ENCODE results near the gene PCSK1N. TPM values are rescaled to one million over a fixed set of nuclear protein-coding genes. Genes with fewer than 3 reads are reported as not detected.

The PCSK1N gene
- polyA plus RNA-seq, 1 donor: 178 TPM

- Histone ChIP-seq H3K36me3 (ENCODE audit: control insufficient read depth, insufficient read depth, low read length) (no peaks in the 10 kb centered on the region), H3K9me3 (ENCODE audit: control insufficient read depth, low read depth, low read length) (no peaks in the 10 kb centered on the region), H3K4me3 (ENCODE audit: low read length) (no peak overlapping the region), H3K4me1 (ENCODE audit: control insufficient read depth, insufficient read depth, low read length) (peaks cover 11% of the 10 kb centered on the region), H3K27me3 (ENCODE audit: control insufficient read depth, insufficient read depth, low read length) (no peaks in the 10 kb centered on the region), H3K27ac (ENCODE audit: low read length) (no peak overlapping the region)
- 82% methylated on average over 3 of the region's 5 CpGs for WGBS (ENCODE audit: insufficient coverage, low lambda C conversion rate)
- no peak for DNase-seq
These were observed 44.9 kb downstream of the PCSK1N start for GRCh38 chrX:48790477-48790876.

GRCh38 chrX:48789366-48790220 lies 45.8 kb downstream of the PCSK1N start:
- H3K9me3 ChIP-seq (ENCODE audit: control insufficient read depth, low read depth, low read length): no peaks in the 10 kb centered on the region
- WGBS (ENCODE audit: insufficient coverage, low lambda C conversion rate): no CpG with 5 or more reads among the region's 7 CpGs
- no peaks in the 10 kb centered on the region for H3K27me3 ChIP-seq (ENCODE audit: control insufficient read depth, insufficient read depth, low read length)
- no peak for DNase-seq
- no peaks in the 10 kb centered on the region for H3K36me3 ChIP-seq (ENCODE audit: control insufficient read depth, insufficient read depth, low read length)
- H3K27ac ChIP-seq (ENCODE audit: low read length): no peak overlapping the region
- no peak overlapping the region for H3K4me3 ChIP-seq (ENCODE audit: low read length)
- H3K4me1 ChIP-seq (ENCODE audit: control insufficient read depth, insufficient read depth, low read length): peaks cover 3% of the 10 kb centered on the region

GRCh38 chrX:48787505-48788443 lies 47.6 kb downstream of the PCSK1N start:
- 85% methylated on average over 3 of the region's 17 CpGs for whole genome bisulfite sequencing (ENCODE audit: insufficient coverage, low lambda C conversion rate)
- Histone ChIP-seq H3K9me3 (ENCODE audit: control insufficient read depth, low read depth, low read length) (no peaks in the 10 kb centered on the region), H3K4me3 (ENCODE audit: low read length) (no peak overlapping the region), H3K36me3 (ENCODE audit: control insufficient read depth, insufficient read depth, low read length) (no peaks in the 10 kb centered on the region), H3K4me1 (ENCODE audit: control insufficient read depth, insufficient read depth, low read length) (no peaks in the 10 kb centered on the region), H3K27me3 (ENCODE audit: control insufficient read depth, insufficient read depth, low read length) (no peaks in the 10 kb centered on the region), H3K27ac (ENCODE audit: low read length) (no peak overlapping the region)
- DNase-seq: no peak

- H3K27me3 ChIP-seq (ENCODE audit: control insufficient read depth, insufficient read depth, low read length): no peaks in the 10 kb centered on the region
- H3K36me3 ChIP-seq (ENCODE audit: control insufficient read depth, insufficient read depth, low read length): no peaks in the 10 kb centered on the region
- WGBS (ENCODE audit: insufficient coverage, low lambda C conversion rate): 75% methylated on average over 1 of the region's 6 CpGs
- no peaks in the 10 kb centered on the region for H3K4me1 ChIP-seq (ENCODE audit: control insufficient read depth, insufficient read depth, low read length)
- H3K9me3 ChIP-seq (ENCODE audit: control insufficient read depth, low read depth, low read length): no peaks in the 10 kb centered on the region
- H3K4me3 ChIP-seq (ENCODE audit: low read length): no peak overlapping the region
- no peak overlapping the region for H3K27ac ChIP-seq (ENCODE audit: low read length)
- no peak for DNase-seq
These were observed 48.4 kb downstream of the PCSK1N start for GRCh38 chrX:48786825-48787504.

- Histone ChIP-seq H3K4me3 (ENCODE audit: low read length) (no peak within 1 kb of the TSS), H3K36me3 (ENCODE audit: control insufficient read depth, insufficient read depth, low read length) (no peaks in the 10 kb centered on the region), H3K4me1 (ENCODE audit: control insufficient read depth, insufficient read depth, low read length) (no peaks in the 10 kb centered on the region), H3K9me3 (ENCODE audit: control insufficient read depth, low read depth, low read length) (no peaks in the 10 kb centered on the region), H3K27me3 (ENCODE audit: control insufficient read depth, insufficient read depth, low read length) (no peaks in the 10 kb centered on the region), H3K27ac (ENCODE audit: low read length) (no peak within 1 kb of the TSS)
- WGBS (ENCODE audit: insufficient coverage, low lambda C conversion rate): no CpG with 5 or more reads among the region's 7 CpGs
- DNase-seq: no peak
These were observed 49.0 kb downstream of the PCSK1N start, which contains the start of gene GATA1 for GRCh38 chrX:48786341-48786800. Gene GATA1 (plus strand): TSS chrX:48786590. CDS start chrX:48791110, 4,520 bp downstream.

GRCh38 chrX:48785540-48786214 lies 49.7 kb downstream of the PCSK1N start:
- Histone ChIP-seq H3K4me1 (ENCODE audit: control insufficient read depth, insufficient read depth, low read length) (no peaks in the 10 kb centered on the region), H3K36me3 (ENCODE audit: control insufficient read depth, insufficient read depth, low read length) (no peaks in the 10 kb centered on the region), H3K27me3 (ENCODE audit: control insufficient read depth, insufficient read depth, low read length) (no peaks in the 10 kb centered on the region), H3K9me3 (ENCODE audit: control insufficient read depth, low read depth, low read length) (no peaks in the 10 kb centered on the region), H3K27ac (ENCODE audit: low read length) (no peak overlapping the region), H3K4me3 (ENCODE audit: low read length) (no peak overlapping the region)
- no peak for DNase-seq
- 84% methylated on average over 2 of the region's 16 CpGs for WGBS (ENCODE audit: insufficient coverage, low lambda C conversion rate)

GRCh38 chrX:48785186-48785539 lies 50.2 kb downstream of the PCSK1N start:
- no peak for DNase-seq
- Histone ChIP-seq H3K4me1 (ENCODE audit: control insufficient read depth, insufficient read depth, low read length) (no peaks in the 10 kb centered on the region), H3K36me3 (ENCODE audit: control insufficient read depth, insufficient read depth, low read length) (no peaks in the 10 kb centered on the region), H3K27me3 (ENCODE audit: control insufficient read depth, insufficient read depth, low read length) (no peaks in the 10 kb centered on the region), H3K9me3 (ENCODE audit: control insufficient read depth, low read depth, low read length) (no peaks in the 10 kb centered on the region), H3K27ac (ENCODE audit: low read length) (no peak overlapping the region), H3K4me3 (ENCODE audit: low read length) (no peak overlapping the region)
- WGBS (ENCODE audit: insufficient coverage, low lambda C conversion rate): no CpG with 5 or more reads among the region's 1 CpG

GRCh38 chrX:48784726-48785125 lies 50.7 kb downstream of the PCSK1N start:
- H3K27me3 ChIP-seq (ENCODE audit: control insufficient read depth, insufficient read depth, low read length): no peaks in the 10 kb centered on the region
- DNase-seq: no peak
- no peaks in the 10 kb centered on the region for H3K36me3 ChIP-seq (ENCODE audit: control insufficient read depth, insufficient read depth, low read length)
- H3K4me3 ChIP-seq (ENCODE audit: low read length): no peak overlapping the region
- H3K27ac ChIP-seq (ENCODE audit: low read length): no peak overlapping the region
- H3K9me3 ChIP-seq (ENCODE audit: control insufficient read depth, low read depth, low read length): no peaks in the 10 kb centered on the region
- H3K4me1 ChIP-seq (ENCODE audit: control insufficient read depth, insufficient read depth, low read length): no peaks in the 10 kb centered on the region
- WGBS (ENCODE audit: insufficient coverage, low lambda C conversion rate): no CpG with 5 or more reads among the region's 3 CpGs

- Histone ChIP-seq H3K4me1 (ENCODE audit: control insufficient read depth, insufficient read depth, low read length) (no peaks in the 10 kb centered on the region), H3K27ac (ENCODE audit: low read length) (no peak overlapping the region), H3K4me3 (ENCODE audit: low read length) (no peak overlapping the region), H3K9me3 (ENCODE audit: control insufficient read depth, low read depth, low read length) (no peaks in the 10 kb centered on the region), H3K27me3 (ENCODE audit: control insufficient read depth, insufficient read depth, low read length) (no peaks in the 10 kb centered on the region), H3K36me3 (ENCODE audit: control insufficient read depth, insufficient read depth, low read length) (no peaks in the 10 kb centered on the region)
- WGBS (ENCODE audit: insufficient coverage, low lambda C conversion rate): no CpG with 5 or more reads among the region's 13 CpGs
- no peak for DNase-seq
These were observed 52.6 kb downstream of the PCSK1N start for GRCh38 chrX:48782795-48783194.

All from large intestine (tissue), 3 donors.